Measurements from ENCODE around the gene GPER1. TPM values are rescaled to one million over a fixed set of nuclear protein-coding genes. Genes with fewer than 3 reads are reported as not detected.
A peak's percentile ranks its signal among the peaks of the same experiment; 100 is the strongest.

GPER1 gene
- total and polyA plus RNA-seq, 8 donors, result 5.1 to 11.6 (median 6.2) TPM

DNA sequence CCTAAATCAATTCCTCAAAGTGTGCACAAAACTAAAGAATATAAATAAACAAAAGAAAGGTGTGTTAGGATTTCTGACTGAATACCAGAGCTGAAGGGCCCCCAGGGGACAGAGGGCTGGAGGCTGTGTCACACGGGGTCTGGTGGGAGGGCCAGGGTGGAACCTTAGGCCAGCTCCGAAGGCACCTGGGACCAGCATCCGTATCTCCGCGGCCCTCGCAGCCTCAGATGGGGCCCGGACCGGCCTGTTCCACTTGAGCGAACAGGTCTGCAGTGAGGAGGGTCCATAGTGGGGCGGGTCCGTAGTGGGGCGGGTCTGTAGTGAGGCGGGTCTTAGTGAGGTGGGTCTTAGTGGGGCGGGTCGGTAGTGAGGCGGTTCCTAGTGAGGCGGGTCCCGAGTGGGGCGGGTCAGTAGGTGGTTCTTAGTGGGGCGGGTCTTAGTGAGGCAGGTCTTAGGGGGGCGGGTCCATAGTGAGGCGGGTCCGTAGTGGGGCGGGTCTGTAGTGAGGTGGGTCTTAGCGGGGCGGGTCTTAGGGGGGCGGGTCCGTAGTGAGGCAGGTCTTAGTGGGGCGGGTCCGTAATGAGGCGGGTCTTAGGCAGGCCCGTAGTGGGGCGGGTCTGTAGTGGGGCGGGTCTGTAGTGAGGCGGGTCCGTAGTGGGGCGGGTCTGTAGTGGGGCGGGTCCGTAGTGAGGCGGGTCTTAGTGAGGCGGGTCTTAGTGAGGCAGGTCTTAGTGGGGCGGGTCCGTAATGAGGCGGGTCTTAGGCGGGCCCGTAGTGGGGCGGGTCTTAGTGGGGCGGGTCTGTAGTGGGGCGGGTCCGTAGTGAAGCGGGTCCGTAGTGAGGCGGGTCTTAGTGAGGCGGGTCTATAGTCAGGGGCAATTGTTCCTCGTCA lies 28.5 kb upstream of the GPER1 start:
- TF ChIP-seq, protein P1, sequence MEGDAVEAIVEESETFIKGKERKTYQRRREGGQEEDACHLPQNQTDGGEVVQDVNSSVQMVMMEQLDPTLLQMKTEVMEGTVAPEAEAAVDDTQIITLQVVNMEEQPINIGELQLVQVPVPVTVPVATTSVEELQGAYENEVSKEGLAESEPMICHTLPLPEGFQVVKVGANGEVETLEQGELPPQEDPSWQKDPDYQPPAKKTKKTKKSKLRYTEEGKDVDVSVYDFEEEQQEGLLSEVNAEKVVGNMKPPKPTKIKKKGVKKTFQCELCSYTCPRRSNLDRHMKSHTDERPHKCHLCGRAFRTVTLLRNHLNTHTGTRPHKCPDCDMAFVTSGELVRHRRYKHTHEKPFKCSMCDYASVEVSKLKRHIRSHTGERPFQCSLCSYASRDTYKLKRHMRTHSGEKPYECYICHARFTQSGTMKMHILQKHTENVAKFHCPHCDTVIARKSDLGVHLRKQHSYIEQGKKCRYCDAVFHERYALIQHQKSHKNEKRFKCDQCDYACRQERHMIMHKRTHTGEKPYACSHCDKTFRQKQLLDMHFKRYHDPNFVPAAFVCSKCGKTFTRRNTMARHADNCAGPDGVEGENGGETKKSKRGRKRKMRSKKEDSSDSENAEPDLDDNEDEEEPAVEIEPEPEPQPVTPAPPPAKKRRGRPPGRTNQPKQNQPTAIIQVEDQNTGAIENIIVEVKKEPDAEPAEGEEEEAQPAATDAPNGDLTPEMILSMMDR (IDR thresholded peaks at IDR 0.05), result no peak
- H3K9me3 ChIP-seq, result no peaks in the 10 kb centered on the region
- H3K4me3 ChIP-seq, result no peak overlapping the region
- peak overlapping the region; percentile 59 to 61 for H3K27ac ChIP-seq
- ATAC-seq, result peak; percentile 63
- H3K4me1 ChIP-seq, result peaks cover 12 to 44% of the 10 kb centered on the region in 2 donors
- peak in 2 of 4 donors; percentile 79 to 83 for DNase-seq
- intact Hi-C loops (cut with DNase I), result no loop called here
- H3K27me3 ChIP-seq, result peaks cover 0 to 38% of the 10 kb centered on the region in 2 donors
- H3K36me3 ChIP-seq, result peaks cover 0 to 14% of the 10 kb centered on the region in 2 donors

DNA sequence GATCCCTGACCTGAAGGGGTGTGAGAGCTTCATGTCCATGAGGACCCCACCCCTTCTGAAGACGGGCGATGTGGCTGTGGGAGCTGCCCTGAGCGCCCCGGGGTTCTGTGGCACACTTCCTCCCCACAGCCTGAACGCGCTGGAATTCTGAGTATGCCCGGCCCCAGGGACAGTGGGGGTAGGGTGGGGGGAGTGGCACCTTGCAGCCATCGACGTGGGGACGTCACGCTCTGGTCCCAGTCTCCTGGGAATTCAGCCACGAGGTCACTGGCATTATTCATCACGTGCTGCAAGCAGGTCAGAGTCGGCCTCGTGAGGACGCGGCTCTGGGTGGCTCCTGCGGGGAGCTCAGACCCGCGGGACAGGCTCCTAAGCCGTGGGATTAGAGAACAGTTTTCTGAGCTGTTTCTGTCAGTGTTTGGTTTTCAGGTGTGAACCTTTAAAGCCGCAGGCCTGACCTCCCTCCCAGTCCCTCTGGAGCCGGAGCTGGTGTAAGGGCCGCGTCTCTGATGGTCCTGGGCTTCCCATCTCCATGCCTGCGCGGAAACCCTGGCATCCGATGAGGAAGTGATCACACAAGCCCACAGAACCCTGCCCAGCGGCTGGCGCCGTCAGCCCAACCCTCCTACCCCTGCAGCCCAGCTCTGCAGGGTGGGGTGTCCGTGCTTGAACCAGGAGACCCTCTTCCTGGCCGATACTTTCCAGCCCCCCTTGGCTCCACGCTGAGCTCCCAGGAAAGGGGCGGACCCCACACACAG lies 27.4 kb upstream of the GPER1 start:
- peak in 1 of 4 donors; percentile 81 for DNase-seq
- intact Hi-C loops (cut with DNase I), result no loop called here
- H3K9me3 ChIP-seq, result no peaks in the 10 kb centered on the region
- H3K4me3 ChIP-seq, result no peak overlapping the region
- H3K27me3 ChIP-seq, result peaks cover 0 to 38% of the 10 kb centered on the region in 2 donors
- H3K36me3 ChIP-seq, result peaks cover 0 to 14% of the 10 kb centered on the region in 2 donors
- H3K27ac ChIP-seq, result peak overlapping the region; percentile 59 to 61
- TF ChIP-seq, protein P1 (IDR thresholded peaks at IDR 0.05), result no peak
- peaks cover 10 to 38% of the 10 kb centered on the region in 2 donors for H3K4me1 ChIP-seq
- ATAC-seq, result peak; percentile 20

DNA sequence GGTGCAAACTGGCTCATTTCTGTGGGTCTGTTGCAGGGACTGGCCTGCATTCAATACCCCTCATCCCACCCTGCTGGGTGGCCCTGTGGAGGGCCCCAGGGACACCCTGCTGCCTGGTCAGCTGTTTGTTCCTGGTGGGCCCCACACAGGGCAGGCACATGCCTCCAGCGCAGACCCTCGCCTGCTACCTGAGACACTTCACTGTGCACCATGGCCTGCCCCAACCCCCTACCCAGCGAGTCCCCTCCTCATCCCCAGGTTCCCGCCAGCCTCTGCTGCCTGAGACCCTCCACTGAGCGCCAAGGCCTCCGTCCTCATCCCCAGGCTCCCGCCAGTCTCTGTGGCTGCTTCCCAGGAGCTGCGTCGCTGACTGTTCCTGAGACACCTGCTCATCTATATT lies 26.7 kb upstream of the GPER1 start:
- intact Hi-C loops (cut with DNase I), result no loop called here
- Histone ChIP-seq H3K27me3 (peaks cover 0 to 34% of the 10 kb centered on the region in 2 donors), H3K4me1 (peaks cover 11 to 38% of the 10 kb centered on the region in 2 donors), H3K4me3 (no peak overlapping the region), H3K36me3 (peaks cover 0 to 14% of the 10 kb centered on the region in 2 donors), H3K27ac (peak overlapping the region in 1 of 2 donors; percentile 61), H3K9me3 (no peaks in the 10 kb centered on the region)
- ATAC-seq, result no peak
- TF ChIP-seq, protein P1 (IDR thresholded peaks at IDR 0.05), result no peak
- DNase-seq, result peak in 1 of 4 donors; percentile 74

DNA sequence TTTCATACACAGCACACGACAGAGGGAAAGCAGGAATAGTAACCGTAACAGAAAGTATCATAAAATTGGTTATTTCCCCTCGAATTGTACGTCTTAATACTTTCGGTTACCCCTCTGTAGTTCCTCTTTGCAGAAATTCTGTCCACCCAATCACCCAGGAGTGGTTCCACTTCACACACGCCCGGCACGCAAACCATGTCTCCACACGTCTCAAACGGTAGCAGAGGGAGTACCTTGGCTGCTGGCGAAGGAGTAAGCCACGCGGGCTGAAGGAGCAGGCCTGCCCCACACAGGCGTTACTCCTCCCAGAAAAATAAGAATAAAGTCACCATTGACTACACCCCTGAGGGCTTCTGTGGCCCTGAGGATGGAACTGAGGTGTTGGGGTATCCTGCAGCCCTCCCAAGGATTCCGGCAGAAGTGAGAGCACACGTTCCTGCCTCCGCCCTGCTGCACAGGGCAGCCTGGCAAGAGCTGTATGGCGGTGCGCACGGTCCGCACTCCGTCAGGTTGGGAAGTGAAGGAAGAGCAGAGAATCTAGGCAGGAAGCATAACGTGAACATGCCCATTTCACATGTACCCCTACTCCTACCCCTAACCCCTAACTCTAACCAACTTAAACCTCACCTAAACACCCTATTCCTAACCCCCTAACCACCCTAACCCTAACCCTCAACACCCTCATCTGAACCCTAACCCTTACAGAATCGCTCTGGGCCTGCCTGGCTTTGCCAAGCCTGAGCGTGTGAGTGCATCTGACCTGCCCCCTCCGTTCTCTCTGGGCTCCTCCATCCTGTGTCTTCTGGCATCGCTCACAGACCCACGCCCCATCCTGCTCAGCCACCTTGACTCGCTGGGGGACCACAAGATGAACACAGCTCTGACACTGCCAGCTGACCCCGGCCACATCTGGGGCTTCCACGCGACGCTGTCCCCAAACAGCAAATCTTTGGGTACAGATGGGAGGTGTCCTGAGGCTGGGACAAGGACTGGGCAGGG lies 25.3 kb upstream of the GPER1 start:
- intact Hi-C loops (cut with DNase I), result no loop called here
- TF ChIP-seq, protein P1 (IDR thresholded peaks at IDR 0.05), result no peak
- Histone ChIP-seq H3K27ac (no peak overlapping the region), H3K4me3 (no peak overlapping the region), H3K36me3 (peaks cover 0 to 7% of the 10 kb centered on the region in 2 donors), H3K27me3 (peaks cover 0 to 29% of the 10 kb centered on the region in 2 donors), H3K9me3 (no peaks in the 10 kb centered on the region), H3K4me1 (peaks cover 11 to 34% of the 10 kb centered on the region in 2 donors)
- no peak for ATAC-seq
- DNase-seq, result peak in 1 of 4 donors; percentile 59

Data from left lung (tissue), 10 donors.